WTC11 (cell line): ENCODE data around the gene WWC1.

ENCODE experiments used
- CREB1 ChIP-seq: sonication (generic); formaldehyde crosslinking; IDR thresholded peaks from 2 replicates; pipeline ENCODE4 v1.8.0; 2023; ENCODE audit warnings: mild to moderate bottlenecking, missing genetic modification reagents
- CREM ChIP-seq: sonication (generic); formaldehyde crosslinking; IDR thresholded peaks from 2 replicates; pipeline ENCODE4 v1.8.1; 2022; ENCODE audit warnings: mild to moderate bottlenecking, missing genetic modification reagents, moderate library complexity
- CTCF ChIP-seq: fragments of 200-600 bp; IDR thresholded peaks from 2 replicates; pipeline ENCODE4 v1.8.0; 2022; ENCODE audit warnings: antibody characterized with exemption
- FOXK1 ChIP-seq: sonication (generic); formaldehyde crosslinking; IDR thresholded peaks from 2 replicates; pipeline ENCODE4 v1.8.0; 2022; ENCODE audit warnings: mild to moderate bottlenecking, moderate library complexity, missing genetic modification reagents
- IRF2 ChIP-seq: sonication (generic); formaldehyde crosslinking; IDR thresholded peaks from 2 replicates; pipeline ENCODE4 v1.8.0; 2022; ENCODE audit warnings: low read depth, missing genetic modification reagents, borderline replicate concordance
- MAX ChIP-seq: sonication (generic); formaldehyde crosslinking; IDR thresholded peaks from 2 replicates; pipeline ENCODE4 v1.8.0; 2022; ENCODE audit warnings: mild to moderate bottlenecking, missing genetic modification reagents
- TEAD4 ChIP-seq: sonication (generic); formaldehyde crosslinking; IDR thresholded peaks from 2 replicates; pipeline ENCODE4 v1.8.0; 2022; ENCODE audit warnings: mild to moderate bottlenecking, missing genetic modification reagents
- ZNF138 ChIP-seq: sonication (generic); formaldehyde crosslinking; conservative IDR thresholded peaks from 2 replicates; pipeline ENCODE4 v1.8.1; 2022; ENCODE audit warnings: mild to moderate bottlenecking, moderate library complexity, missing genetic modification reagents
- ZNF317 ChIP-seq: sonication (generic); formaldehyde crosslinking; IDR thresholded peaks from 2 replicates; pipeline ENCODE4 v1.8.1; 2023; ENCODE audit warnings: low read depth, mild to moderate bottlenecking, moderate library complexity, missing genetic modification reagents, borderline replicate concordance

GRCh38 chr5:168472329-168472728 is 180.9 kb downstream of the WWC1 start:
- no peak for TF ChIP-seq IRF2 (CRISPR knock-in tag)
- TF ChIP-seq CREB1 (CRISPR knock-in tag) = no peak
- no peak for TF ChIP-seq CTCF
- TF ChIP-seq TEAD4 (CRISPR knock-in tag) = no peak
- no peak for TF ChIP-seq ZNF138 (CRISPR knock-in tag)
- TF ChIP-seq MAX = no peak
- no peak for TF ChIP-seq FOXK1 (CRISPR knock-in tag)
- TF ChIP-seq ZNF317 (CRISPR knock-in tag) = no peak
- no peak for TF ChIP-seq CREM (CRISPR knock-in tag)
